ENCODE measurements around the gene KRTAP12-3.

- TF ChIP-seq CTCF (IDR thresholded peaks at IDR 0.05) = no peak
- TF ChIP-seq POLR2A (IDR thresholded peaks at IDR 0.05) = no peak
Observed at GRCh38 chr21:44656868-44657267, 864 bp upstream of the KRTAP12-3 start.
